NCI-H82 (cell line): Measurements from ENCODE around the gene FAM187B.

Experiments used
- DNase-seq: peaks from one replicate; lab custom pipeline; 2025; lab: John Stamatoyannopoulos, UW

The FAM187B gene

DNA sequence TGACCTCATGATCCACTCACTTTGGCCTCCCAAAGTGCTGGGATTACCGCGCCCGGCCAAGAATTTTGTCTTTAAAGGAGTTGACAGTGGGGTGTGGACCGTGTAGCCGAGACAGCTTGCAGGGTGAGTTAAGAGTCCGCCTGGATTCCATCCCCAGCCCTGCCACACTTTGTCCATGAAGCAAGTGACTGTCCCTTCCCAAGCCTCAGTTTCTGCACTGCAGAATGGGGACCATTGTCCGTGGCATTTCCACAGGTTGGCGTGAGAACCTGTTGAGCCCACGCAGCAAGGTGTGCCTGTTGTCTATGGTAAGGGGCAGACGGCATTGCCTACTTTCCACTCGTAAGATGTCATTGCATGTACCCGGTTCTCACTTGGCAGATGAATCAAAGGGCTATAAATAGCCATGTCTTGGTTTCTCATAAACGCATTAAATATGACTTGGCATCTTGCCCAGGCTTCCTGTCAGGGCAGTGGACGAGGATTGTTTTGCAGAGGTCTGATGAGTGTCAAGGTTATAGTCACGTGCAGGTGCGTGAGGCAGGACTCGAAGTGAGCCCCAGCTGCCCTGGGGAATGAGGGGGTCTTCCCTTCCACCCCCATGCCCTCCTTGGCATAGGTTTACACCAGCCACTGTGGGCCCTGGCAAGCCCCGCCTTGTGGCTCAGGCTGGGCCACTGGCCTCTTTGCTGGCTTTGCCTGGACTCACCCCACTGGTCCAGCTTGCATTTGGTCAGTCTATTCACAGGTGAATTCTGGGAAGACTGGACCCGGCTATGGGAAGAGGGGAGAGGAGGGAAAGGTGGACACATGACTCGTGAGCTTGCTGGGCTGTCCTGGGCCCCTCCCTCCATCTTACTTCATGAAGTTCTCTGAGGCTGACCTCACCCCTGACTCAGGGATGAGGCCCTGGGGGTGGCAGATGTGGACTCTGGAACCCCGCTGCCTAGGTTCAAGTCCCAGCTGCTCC, 14.6 kb downstream of the FAM187B start:
- DNase-seq = peak; percentile 37

DNA sequence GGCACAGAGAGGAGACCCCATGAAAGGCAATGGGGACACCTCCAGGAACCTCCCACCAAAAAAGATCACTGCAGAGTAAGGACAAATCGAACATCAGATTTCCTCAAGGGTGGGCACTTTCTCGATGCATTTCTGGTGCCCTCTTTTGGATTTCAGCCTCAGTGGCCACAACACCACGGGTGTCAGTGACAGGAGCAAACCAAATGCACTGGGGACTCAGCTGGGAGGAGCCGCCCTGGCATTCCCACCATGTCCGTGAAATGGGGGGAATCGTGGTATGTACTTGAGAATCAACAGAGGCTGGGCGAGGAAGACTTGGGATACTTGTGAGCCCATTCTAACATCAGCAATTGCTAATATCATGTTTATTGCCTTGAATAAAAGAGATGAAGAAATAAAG, 16.3 kb downstream of the FAM187B start:
- no peak for DNase-seq

DNA sequence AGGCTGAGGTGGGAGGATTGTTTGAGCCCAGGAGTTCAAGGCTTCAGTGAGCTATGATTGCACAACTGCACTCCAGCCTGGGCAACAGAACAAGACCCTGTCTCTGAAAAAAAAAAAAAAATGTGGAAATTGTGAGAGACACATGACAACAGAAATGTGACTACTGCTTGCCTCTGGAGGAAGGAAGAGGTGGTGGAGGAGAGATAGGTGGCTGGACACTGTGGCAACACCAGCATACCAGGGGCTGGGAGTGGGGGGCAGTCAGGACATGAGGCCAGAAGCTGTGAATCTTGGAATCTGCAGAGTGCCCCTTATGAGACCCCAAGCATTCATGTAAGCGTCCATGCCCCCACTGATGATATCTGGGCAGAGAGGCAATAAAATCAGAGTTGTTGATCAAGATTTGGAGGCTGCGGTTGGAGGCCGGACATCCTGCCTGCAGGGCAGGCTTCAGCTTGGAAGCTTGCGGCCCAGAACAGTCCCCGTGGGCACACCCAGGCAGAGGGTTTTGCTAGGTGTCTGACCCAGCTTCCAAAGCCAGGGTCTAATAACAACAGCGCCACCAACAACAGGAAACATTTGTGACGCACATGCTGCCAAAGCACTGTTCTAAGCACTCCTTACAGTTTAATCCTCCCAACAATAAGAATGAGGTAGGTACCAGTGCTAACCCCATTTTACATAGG, 16.9 kb downstream of the FAM187B start:
- DNase-seq = no peak

GRCh38 chr19:35209646-35210045, 18.9 kb downstream of the FAM187B start:
- DNase-seq = no peak

DNA sequence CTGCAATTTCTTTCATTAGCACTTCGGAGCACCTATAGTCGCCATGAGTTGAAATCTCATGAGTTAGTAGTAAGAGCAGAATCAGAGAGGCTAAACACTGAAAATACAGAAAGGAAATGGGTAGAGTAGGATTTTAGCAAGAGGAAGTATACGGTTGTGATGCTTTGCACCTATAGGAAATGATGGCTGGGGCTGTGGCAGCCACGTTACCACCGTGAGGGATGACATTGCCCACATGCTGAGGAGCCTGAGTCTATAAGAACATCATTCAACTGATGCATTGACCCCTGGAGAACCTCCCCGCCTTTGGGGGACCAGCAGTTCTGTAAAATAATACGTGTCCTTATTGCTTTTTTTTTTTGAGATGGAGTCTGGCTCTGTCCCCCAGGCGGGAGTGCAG, 20.4 kb downstream of the FAM187B start:
- DNase-seq = no peak

GRCh38 chr19:35207391-35207871, 21.1 kb downstream of the FAM187B start:
- no peak for DNase-seq

GRCh38 chr19:35206855-35207254, 21.7 kb downstream of the FAM187B start:
- DNase-seq = no peak

GRCh38 chr19:35206379-35206778, 22.2 kb downstream of the FAM187B start:
- DNase-seq = no peak

GRCh38 chr19:35205733-35206323, 22.7 kb downstream of the FAM187B start:
- no peak for DNase-seq

- no peak for DNase-seq
These were observed 23.5 kb downstream of the FAM187B start for GRCh38 chr19:35204799-35205732.

DNA sequence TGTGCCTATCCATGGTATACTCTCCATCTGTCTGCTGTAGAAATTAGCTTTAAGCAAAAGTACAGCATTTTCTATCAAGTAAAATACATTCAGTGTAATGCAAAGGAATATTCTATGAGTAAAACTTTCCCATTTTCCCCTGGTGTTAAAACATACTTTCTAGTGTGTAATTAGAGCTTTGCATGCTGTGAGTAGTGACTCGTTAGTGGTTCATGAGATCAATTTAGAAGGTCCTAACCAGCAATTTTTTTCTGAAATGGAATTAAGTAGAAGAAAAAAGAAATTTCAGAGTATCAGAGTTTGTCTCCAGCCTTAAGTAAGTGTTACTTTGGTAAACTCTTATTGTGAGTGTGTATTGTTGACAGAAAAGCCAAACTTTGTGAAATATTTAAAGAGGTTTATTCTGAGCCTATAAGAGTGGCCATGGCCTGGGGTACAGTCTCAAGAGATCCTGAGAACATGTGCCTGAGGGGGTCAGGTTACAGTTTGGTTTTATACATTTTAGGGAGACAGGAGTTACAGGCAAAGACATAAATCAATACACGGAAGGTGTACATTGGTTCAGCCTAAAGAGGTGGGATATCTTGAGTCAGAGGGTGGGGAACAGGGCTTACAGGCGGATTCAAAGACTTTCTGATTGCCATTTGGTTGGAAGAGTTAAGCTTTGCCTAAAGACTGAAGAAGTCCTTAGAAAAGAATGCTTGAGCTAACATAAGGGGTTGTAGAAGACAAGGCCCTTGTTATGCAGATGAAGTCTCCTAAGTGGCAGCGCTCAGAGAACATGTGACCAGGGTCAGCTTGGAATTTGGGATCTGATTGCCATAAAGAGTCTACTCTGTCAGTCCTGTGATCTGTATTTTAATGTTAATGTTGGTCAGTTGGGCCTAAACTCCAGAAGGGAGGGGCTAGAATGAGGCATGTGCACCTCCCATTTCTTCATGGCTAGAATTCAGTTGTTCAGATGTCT, 25.5 kb downstream of the FAM187B start:
- no peak for DNase-seq

DNA sequence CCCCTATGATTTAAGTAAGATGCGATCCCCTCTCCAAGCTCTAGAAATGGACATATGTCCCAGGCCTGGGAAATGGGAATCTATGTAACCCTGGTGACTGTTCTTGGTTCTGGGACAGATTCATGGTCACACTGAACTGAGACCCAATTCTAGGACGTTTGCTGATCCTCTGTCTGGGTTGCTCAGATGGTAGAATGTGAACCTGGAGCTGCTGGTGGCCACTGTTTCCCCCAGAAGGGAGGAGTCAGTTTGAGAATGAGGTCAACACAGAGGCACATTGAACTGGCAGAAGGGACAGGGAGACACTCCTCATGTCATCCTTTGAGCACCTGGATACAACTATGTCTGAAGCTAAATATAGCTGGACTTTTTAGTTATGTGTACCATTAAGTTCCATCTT, 29.1 kb downstream of the FAM187B start:
- DNase-seq = no peak

- peak; percentile 27 for DNase-seq
These were observed 31.7 kb downstream of the FAM187B start for GRCh38 chr19:35196861-35197260.

GRCh38 chr19:35195830-35196229, 32.7 kb downstream of the FAM187B start:
- no peak for DNase-seq

DNA sequence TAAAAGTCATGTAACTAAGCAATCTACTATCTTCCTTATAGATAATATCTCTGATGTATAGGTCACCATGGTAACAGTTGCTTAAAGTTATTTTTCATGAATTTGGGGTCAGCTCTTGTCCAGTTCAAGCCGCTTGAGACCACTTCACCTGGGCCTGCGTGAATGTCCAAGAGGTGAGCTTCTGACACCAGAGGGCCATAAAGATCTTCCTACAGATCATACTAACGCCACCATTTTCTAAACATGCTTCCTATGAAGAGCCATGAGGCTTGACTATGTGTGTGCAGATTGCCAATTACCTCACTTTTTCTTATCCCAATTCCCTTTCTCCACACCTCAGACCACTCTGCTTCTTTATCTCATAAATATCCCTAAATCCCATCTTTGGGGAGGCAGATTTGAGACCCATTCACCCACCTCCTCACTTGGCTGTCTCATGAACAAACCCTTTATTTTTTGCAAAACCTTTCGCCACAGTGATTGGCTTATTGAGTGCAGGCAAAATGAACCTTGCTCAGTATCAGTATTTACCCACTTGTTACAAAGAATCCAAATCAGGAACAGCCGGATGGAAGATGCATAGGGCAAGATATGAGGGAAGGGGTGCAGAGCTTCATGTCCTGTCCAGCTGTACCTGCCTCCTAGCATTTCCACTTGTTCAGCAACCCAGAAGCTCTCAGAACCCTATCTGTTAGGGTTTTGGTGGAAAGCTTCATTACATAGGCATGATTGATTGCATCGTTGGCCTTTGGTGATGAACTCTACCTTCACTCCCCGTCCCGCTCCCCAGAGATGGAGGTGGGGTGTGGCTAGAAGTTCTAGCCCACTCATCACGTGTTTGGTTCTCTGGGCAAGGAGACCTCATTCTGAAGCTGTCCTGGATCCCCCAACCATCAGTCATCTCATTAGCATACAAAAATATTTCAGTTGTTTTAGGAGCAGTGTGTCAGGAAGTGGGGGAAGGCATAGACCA, 34.2 kb downstream of the FAM187B start:
- no peak for DNase-seq

GRCh38 chr19:35184884-35185283, 43.7 kb downstream of the FAM187B start:
- DNase-seq = no peak

DNA sequence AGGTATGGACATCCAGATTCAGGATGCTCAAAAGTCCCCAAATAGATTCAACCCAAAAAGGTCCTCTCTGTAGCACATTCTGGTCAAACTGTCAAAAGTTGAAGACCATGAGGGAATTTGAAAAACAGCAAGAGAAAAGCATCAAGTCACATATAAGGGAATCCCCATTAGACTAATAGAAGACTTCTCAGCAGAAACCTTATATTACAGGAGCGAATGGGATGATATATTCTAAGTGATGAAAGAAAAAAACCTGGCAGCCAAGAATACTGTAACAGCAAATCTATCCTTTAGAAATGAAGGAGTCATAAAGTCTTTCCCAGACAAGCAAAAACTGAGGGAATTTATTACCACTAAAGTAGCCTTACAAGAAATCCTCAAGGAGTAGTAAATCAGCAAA, 44.3 kb downstream of the FAM187B start:
- DNase-seq = no peak

DNA sequence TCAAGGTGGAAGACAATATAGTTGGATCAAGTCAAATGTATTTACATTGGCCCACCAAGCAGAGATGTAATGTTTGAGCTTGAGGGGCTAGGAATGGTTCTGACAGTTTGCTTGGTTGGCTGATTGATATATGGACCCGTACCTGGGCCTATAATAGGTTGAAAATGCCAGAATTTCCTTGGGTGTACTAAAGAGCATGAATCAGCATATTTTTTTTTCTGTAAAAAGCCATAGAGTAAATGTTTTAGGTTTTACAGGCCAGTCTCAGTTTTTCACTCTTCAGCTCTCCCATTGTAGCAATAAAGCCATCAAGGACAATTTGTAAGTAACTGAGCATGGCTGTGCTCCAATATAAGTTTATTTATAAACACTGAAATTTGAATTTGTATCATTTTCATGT, 47.2 kb downstream of the FAM187B start:
- no peak for DNase-seq

- no peak for DNase-seq
These were observed 48.7 kb downstream of the FAM187B start for GRCh38 chr19:35179830-35180229.
